GM21526 (cell line): ENCODE data around the gene TMEM174.

Experiments
- ATAC-seq: cut with Tn5 transposase; IDR thresholded peaks from one replicate; pipeline ENCODE4 v1.9.1; 2021; ENCODE audit warnings: moderate library complexity; ENCODE audit not compliant: unreplicated experiment, low FRiP score

TMEM174 gene

GRCh38 chr5:73172951-73173350 is at the start of gene TMEM174:
TSS of gene TMEM174 (plus strand) at chr5:73173193. CDS start at chr5:73173244, 51 bp downstream.
- ATAC-seq, result no peak

- ATAC-seq, result no peak
Measured at GRCh38 chr5:73125289-73125688, 47.7 kb upstream of the TMEM174 start.

- no peak for ATAC-seq
Measured at GRCh38 chr5:73126381-73126780, 46.6 kb upstream of the TMEM174 start.

DNA sequence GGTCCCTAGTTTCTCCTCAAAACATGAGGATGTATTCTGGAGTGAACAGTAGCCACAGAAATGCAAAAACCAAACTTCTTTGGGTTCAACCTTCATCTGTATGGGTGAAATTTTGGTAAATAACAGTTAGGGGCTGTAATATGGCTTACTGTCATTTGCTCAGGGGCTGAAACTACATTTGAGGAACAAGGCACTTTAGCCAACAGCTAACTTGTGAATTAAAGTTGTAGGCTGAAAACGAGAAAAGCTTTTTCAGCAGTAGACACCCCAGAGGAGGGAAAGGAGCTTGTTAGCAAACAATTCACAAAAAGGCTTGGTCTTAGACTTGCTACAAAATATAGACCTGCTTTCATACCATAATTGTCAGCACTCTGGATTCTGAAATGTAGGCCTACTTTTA is 46.0 kb upstream of the TMEM174 start:
- ATAC-seq, result no peak

DNA sequence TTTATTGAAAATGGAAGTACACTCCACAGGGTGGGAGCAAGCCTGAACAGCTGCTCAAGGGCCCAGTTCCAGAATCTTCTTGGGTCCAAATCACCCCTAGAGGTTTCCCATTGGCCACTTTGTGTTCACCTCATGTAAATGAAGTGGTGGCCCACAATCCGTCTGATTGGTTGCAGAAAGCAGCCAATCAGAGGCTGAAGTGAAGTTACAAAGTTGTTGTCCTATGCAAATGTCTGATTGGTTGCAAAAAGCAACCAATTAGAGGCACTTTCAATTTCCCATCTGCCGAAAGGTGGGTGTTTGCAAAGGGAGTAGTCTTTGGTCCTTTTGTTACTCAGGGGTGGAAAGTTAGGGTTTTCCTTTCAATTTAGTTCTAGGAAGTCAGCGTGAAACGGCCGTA is 43.9 kb upstream of the TMEM174 start:
- no peak for ATAC-seq

DNA sequence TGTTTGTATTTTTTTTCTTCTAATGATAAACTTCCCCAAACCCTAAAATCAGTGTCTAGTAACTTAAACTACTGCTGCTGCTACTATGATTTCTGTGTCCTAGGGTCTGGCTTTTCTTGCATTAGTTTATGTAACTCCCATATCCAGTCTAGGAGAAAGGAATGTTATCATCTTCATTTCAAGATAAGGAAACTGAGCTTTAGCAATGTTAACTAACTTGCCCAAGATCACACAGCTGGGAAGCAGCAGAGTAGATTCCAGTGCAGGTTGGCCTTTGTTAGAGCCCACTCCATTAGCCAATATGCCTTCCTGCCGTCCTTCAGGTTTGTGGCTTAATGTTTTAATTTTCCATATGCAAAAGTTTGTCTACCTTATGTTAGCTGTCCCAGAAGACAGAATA is 42.2 kb upstream of the TMEM174 start:
- no peak for ATAC-seq

DNA sequence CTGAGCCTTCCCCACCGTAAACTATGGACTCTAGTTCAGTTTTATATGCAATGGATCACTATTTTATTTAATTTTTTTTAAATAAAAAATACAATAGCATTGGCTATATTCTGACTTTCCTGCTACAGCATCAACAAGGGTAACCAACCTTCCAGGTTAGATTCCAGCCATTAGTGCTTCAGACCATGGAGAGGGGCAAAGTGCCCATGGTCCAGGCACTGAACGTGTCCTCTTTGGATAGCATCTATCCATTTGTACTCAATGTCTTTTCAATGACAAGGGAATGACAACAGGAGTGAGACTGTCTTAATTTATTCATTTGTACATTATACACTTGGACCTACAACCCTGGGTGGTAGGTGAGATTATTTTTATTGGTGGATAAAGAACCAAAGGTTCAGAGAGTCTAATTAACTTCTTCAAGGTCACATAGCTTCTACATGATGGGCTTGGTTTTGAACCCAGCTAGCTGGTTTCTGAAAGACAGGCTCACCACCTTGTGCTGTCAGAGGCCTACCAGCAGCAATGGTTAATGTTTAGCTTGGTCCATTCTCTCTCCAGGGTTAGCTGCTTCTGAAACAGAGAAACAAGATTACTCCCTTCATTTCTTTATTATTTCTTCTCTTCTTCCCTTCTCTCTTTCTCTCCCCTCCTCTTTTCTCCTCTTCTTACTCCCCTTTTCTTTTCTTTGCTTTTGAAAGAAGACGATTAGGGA is 41.1 kb upstream of the TMEM174 start:
- no peak for ATAC-seq

- ATAC-seq, result no peak
Measured at GRCh38 chr5:73132759-73133158, 40.2 kb upstream of the TMEM174 start.

DNA sequence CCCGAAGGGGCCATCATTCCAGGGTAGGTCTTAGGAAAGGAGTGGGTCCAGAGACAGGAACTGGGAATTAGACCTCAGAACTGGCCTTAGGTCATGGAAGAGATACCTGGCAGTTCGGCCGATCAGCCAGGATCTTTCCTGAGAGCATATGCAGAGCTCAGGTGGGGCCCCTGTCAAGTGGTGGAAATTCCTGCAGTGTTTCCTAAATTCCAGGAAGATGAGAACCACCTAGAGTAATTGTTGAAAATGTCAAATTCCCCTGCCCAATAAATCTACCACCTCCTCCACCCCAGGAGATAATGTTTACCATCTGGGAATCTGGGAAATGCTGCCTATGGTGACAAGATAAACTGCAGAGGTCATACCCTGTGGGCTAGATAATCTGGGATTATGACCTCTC is 38.0 kb upstream of the TMEM174 start:
- no peak for ATAC-seq

DNA sequence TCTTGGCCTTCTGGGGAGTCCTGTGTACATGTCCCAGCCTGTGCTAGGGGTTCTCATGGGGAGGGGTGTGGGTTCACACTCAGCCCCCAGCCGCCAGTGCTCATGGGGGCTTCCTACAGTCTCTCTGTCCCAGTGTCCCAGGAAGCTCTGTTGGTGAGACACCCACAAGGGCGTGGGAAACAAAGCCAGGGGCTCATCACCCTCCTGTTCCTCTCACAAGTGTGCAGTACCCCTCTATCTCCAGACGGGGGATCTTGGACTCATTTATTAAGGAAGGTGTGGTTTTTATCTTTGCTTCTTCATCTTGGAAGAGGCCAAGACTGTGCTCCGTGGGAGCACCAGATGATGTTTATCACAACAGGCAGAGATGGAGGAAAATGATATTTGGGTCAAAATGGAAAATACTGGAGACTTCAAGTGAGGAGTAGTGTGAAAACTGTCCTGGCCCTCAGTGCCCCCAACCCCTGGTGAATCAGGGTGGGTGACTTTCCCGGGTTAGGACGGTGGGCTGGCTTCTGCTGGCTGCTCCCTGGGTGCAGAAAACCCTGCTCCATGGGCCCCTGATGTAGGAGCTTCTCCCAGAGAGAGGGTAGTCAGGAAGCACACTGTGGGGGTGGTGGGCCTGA is 37.5 kb upstream of the TMEM174 start:
- ATAC-seq, result no peak

- no peak for ATAC-seq
Measured at GRCh38 chr5:73136055-73136562, 36.9 kb upstream of the TMEM174 start.

- ATAC-seq, result no peak
Measured at GRCh38 chr5:73137563-73138530, 35.1 kb upstream of the TMEM174 start.

DNA sequence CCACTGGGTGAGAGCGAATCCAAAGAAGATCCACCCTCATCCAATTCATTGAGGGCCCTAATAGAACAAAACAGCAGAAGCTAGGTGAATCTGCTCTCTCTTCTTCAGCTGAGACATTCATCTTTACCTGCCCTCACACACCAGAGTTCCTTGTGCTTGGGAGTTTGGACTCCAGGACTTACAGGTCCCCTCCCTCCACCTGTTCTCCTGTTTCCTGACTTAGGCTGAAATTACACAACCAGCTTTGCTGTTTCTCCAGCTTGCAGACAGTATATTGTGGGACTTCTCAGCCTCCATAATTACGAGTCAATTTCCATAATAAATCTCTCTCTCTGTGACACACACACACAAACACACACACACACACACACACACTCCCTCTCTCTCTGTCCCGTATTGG is 33.5 kb upstream of the TMEM174 start:
- no peak for ATAC-seq

DNA sequence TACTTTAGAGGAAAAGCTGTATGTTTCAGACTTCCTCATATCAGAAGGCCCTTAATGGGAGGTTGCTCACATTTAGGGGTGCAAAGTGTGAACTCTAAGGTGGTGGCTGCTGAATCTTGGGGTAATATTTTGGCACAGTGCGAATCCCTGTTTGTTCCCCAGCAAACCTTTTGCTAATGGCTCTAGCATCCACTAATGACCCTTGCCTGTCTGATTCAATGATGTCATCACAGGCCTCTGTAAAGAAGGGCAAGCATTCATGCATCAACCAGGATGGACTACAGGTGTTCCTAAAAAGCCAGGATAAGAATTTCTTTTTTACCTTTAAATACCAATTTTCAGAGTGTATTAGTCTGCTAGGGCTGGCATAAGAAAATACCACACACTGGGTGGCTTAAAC is 32.2 kb upstream of the TMEM174 start:
- no peak for ATAC-seq

DNA sequence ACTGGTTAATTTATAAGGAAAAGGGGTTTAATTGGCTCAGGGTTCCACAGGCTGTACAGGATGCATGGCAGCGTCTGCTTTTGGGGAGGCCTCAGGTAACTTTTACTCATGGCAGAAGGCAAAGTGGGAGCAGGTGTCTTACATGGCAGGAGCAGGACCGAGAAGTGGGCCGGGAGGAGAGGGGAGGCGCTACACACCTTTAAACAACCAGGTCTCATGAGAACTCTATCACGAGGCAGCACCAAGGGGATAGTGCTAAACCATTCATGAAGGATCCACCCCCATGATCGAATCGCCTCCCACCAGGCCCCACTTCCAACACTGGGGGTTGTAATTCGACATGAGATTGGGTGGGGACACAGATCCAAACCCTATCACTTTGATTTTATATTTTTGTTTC is 31.0 kb upstream of the TMEM174 start:
- no peak for ATAC-seq

DNA sequence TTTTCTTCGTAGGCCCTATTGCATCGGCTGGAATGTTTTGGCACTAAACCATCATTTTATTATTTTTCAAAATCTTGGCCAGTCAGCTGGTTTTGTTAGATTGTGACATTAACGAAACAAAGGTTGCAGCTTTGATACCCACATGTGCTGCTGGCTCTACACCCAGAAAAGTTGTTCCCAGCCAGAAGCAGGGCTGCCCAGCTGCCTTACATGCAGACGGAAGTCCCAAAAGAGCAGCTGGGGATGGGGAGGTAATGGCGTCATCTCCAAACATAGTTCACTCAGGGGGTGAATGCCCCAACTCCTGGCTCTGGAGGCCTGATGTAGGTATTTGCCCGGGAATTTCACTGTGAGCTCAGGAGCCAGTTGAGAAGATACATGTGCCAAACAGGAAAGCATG is 29.3 kb upstream of the TMEM174 start:
- ATAC-seq, result no peak

- no peak for ATAC-seq
Measured at GRCh38 chr5:73149540-73149939, 23.5 kb upstream of the TMEM174 start.

DNA sequence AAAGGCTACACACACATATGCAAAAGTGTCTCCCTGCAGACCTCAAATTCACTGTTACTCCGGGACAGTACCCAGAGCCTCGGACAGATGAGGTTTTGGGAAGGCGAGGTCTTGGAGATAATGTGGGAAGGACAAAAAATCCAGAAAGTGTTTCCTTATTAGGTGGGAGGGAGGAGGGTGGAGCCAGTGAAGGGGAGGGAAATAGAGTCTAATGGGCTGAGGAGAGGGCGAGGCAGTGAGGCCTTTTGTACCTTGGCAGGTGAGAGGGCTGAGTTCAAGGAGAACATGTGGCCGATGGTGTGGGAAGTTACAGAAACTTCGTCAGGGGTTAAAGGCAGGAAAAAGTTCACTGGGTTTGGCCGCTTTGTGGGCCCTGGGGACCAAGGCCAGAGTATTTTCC is 22.1 kb upstream of the TMEM174 start:
- no peak for ATAC-seq

DNA sequence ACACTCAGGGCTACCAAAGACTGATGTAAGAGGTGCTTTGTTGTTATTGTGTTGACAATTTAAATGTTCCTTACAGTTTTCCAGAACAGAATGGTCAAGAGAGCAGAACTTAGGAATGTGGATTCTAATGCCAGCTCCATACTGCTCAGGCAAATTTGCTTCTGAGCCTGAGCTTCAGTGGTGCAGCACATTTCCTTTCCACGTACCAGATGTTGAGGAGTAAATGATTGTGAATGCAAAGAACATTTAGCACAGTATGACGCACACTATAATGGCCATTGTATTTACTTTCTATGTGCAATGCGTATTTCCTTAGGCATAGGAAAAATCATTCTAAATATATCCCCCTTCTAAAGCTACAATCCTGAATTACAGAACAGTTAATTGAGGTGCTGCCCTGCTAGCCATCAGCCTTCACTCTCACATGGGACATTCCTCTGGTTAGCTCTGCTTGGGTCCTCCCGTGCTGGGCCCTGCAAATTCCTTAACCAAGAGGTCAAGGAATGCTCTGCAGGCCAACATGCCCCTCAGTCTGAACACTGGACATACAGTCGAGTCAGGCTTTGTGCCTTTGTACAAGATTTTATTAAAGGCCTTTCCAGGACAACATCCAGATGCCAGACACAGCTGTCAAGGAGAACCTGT is 21.1 kb upstream of the TMEM174 start:
- ATAC-seq, result no peak
